Measurements from ENCODE around the gene CAPRIN1.
"Not testable (repeated sequence)": the region's sequence is repeated elsewhere in the genome, so short reads cannot be mapped to it uniquely, and the experiment has no call there.

Gene CAPRIN1

GRCh38 chr11:34094900-34095299, 43.4 kb downstream of the CAPRIN1 start:
- DNase-seq: not testable (repeated sequence)

- DNase-seq: no peak
Observed at GRCh38 chr11:34098813-34099212, 47.3 kb downstream of the CAPRIN1 start.

- DNase-seq: peak; percentile 50
Observed at GRCh38 chr11:34104680-34105078, 53.1 kb downstream of the CAPRIN1 start.

GRCh38 chr11:34105079-34105956, 53.8 kb downstream of the CAPRIN1 start, which contains the start of gene NAT10:
NAT10 (plus strand) TSS chr11:34105629; CDS start chr11:34108226, 2,597 bp downstream.
- peak; percentile 99 for DNase-seq

GRCh38 chr11:34105957-34106504, 54.5 kb downstream of the CAPRIN1 start:
- no peak for DNase-seq

- no peak for DNase-seq
Observed at GRCh38 chr11:34111722-34112270, 60.3 kb downstream of the CAPRIN1 start.

GRCh38 chr11:34114014-34114413, 62.5 kb downstream of the CAPRIN1 start:
- no peak for DNase-seq

GRCh38 chr11:34114471-34114870, 62.9 kb downstream of the CAPRIN1 start:
- DNase-seq: no peak

- DNase-seq: no peak
Observed at GRCh38 chr11:34120651-34121050, 69.1 kb downstream of the CAPRIN1 start.

- no peak for DNase-seq
Observed at GRCh38 chr11:34124885-34125668, 73.5 kb downstream of the CAPRIN1 start.

- DNase-seq: no peak
Observed at GRCh38 chr11:34126959-34127848, 75.7 kb downstream of the CAPRIN1 start.

GRCh38 chr11:34128824-34129223, 77.3 kb downstream of the CAPRIN1 start:
- DNase-seq: no peak

GRCh38 chr11:34132261-34132965, 80.9 kb downstream of the CAPRIN1 start:
- no peak for DNase-seq

- DNase-seq: no peak
Observed at GRCh38 chr11:34134765-34135164, 83.2 kb downstream of the CAPRIN1 start.

- no peak for DNase-seq
Observed at GRCh38 chr11:34135439-34135838, 83.9 kb downstream of the CAPRIN1 start.

GRCh38 chr11:34136420-34136819, 84.9 kb downstream of the CAPRIN1 start:
- DNase-seq: no peak

GRCh38 chr11:34139346-34139745, 87.8 kb downstream of the CAPRIN1 start:
- no peak for DNase-seq

GRCh38 chr11:34140149-34140548, 88.6 kb downstream of the CAPRIN1 start:
- no peak for DNase-seq

GRCh38 chr11:34143048-34143447, 91.5 kb downstream of the CAPRIN1 start:
- no peak for DNase-seq

- DNase-seq: no peak
Observed at GRCh38 chr11:34145073-34145472, 93.5 kb downstream of the CAPRIN1 start.

GRCh38 chr11:34145847-34146381, 94.4 kb downstream of the CAPRIN1 start:
- no peak for DNase-seq
